Activated CD8-positive, alpha-beta memory T cell treated with anti-CD3 and anti-CD28 coated beads for 4 hours (primary cell): Measurements from ENCODE around the gene ALDH18A1.
A peak's percentile ranks its signal among the peaks of the same experiment; 100 is the strongest.
"Not testable (repeated sequence)": the region's sequence is repeated elsewhere in the genome, so short reads cannot be mapped to it uniquely, and the experiment has no call there.

ENCODE experiments used
- DNase-seq, 2 donors: peaks; one replicate each; pipeline ENCODE4 v3.0.0-alpha.2; 2020; ENCODE audit warnings: low read depth in 2 of 2

ALDH18A1 gene

DNA sequence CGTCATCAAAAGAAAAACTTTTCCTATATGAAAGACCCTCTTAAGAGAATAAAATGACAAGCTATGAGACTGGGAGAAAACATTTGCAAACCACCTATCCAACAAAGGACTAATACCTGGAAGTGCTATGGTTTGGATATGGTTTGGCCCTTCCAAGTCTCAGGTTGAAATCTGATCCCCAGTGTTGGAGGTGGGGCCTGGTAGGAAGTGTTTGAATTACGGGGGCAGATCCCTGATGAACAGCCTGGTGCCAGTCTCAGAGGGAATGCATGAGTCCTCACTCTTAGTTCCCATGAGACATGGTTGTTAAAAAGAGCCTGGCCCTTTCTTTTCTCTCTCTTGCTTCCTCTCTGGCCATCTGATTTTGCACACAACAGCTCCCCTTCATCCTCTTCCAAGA, 6.3 kb downstream of the ALDH18A1 start:
- no peak for DNase-seq

DNA sequence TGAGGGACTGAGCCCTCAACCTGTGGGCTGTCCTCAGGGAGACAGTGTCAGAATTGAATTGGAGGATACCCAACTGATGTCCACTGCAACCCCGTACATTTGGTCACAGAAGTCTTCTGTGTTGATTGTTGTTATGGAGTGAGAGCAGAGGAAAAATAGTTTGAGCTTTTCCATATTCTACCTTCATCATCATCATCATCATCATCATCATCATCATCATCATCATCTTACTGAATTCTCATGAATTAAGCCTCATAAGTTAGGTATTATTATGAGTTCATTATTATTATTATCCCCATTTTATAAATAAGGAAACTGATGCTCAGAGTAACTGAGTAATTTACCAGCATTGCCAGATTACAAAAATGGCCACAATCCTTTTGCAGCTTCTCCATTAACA, 8.4 kb downstream of the ALDH18A1 start:
- DNase-seq: no peak

DNA sequence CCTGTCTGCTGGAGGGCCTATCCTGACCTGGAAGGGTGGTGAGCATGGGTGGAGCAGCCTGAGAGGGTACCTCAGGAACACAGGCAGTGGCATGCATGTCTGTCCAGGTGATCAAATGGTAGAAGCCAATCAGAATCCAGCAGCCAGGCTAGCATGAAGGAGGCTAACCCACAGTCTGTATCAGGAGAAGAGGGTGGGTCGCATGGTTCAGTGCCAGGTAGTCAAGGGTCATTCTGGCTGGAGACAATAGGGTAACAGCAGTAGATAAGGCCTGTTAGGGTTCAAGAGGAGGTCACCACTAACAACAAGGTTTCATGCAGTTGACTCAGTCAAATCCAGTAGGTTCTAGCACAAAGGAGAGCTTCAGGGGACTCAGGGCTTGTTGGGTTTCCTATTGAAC, 10.4 kb downstream of the ALDH18A1 start:
- DNase-seq: no peak

DNA sequence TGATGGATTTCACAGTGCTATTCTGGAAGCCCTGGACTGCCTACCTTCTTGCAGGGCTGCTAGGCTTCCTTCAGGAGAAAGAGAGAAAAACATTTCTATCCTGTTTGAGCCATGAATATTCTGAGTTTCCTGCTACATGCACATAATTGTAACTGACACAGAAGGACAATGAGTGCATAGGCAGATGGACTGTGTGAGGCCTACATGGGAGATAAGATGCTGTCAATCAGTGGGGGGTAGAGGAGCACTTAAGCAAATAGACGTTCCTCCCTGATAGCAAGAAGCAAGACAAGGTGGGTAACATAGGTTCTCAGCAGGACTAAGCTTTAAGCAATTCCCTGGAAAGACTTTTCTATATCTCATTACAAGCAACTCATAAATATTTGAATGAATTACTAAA, 11.6 kb downstream of the ALDH18A1 start:
- DNase-seq: no peak

DNA sequence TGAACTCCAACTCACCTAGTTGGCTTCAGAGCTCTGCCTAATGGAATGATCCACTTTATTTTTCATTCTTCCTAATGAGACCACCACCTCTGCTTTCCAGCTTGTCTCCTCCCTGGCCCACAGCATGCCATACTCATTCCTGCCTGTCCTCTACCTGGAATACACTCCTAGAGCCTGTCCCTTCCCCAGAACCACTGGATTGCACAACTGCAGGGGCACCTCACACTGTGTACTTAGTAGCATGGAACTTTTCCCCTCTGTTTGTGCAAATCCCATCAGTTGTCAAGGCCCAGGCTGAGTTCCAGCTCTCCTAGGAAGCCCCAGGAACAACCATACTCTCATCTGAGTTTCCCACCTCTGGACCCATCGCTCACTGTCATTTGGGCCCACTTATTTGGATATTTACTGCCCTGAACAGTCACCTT, 15.6 kb downstream of the ALDH18A1 start:
- DNase-seq: no peak

DNA sequence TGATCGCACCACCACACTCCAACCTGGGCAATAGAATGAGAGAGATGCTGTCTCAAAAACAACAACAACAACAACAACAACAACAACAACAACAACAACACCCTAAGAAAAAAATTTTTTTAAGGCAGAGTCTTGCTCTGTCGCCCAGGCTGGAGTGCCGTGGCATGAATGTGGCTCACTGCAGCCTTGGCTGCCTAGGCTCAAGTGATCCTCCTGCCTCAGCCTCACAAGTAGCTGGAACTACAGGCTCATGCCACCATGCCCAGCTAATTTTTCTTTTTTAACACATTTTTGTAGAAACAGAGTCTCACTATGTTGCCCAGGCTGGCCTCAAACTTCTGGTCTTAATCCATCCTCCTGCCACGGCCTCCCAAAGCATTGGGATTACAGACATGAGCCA, 18.6 kb downstream of the ALDH18A1 start:
- DNase-seq: no peak

DNA sequence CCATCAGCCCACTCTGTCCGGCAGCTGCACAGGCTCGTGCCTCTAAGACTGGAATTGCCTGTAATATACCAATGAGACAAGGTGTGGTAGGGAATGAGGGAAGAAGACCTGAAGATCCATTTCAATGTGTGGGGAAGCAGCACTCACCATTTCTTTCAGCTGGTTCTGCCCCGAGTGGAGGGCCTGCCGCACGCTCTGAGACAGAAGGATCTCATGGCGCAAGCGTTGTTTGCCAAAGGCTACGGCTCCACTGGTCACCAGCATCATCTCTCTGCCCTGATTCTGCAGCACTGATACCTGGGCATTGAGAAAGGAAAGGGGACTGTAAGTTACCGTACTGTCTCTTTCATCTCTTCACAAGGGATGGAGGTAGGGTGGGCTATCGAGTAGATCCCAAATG, 19.4 kb downstream of the ALDH18A1 start:
- DNase-seq: no peak

DNA sequence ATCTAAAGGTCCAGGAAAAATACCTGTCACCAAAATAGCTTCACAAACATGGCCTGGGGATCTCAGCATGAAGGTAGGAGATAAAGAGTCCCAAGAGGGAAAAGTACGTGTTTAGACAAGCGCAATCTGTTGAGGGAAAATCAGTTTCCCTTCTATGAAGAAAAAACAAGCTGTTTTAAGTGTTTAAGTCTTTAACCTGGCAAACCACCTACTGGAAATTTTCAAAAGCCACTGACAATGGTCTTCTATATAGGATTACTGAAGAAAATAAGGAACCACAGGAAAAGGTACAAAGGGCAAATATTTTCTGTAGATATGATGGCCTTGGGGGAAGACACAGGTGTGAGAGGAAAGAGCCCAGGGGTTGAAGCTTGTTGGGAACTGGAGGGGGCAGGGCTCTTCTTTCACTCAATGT, 21.2 kb downstream of the ALDH18A1 start:
- DNase-seq: no peak

DNA sequence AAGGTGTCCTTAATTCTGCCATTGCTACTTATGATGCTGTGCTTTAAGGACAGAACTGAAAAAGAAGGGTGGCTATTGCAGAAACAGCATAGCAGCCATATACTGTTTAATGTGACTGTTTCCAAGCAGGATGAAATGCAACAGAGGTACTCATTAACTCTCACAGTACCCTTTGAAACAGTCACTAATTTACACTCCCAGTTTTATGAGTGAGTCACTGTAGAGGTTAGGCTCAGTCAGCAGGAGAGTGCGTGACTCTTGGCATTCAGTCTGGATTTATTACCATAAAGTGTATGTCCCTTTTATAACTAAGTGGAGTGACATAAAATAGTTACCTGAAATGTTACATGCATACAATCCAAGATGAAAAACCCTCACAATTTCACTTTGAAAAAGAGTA, 27.7 kb downstream of the ALDH18A1 start:
- no peak for DNase-seq

DNA sequence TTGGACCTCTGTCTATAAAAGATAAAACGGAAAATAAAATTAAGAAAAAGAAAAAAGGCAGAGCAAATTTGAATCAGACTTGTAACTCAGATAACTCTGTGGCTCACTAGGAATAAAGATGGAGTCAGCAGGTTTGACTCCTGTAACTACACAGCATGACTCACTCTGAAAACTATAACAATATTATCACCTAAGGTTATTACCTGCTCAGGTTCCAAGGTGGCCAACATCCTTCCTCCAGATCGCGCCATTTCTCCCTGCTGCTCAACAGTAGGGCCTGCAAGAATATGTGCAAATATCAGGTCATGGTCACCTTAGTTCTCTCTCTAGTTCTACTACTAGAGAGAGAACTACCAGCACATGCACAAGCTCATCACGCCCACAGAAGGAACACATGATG, 30.0 kb downstream of the ALDH18A1 start:
- no peak for DNase-seq

DNA sequence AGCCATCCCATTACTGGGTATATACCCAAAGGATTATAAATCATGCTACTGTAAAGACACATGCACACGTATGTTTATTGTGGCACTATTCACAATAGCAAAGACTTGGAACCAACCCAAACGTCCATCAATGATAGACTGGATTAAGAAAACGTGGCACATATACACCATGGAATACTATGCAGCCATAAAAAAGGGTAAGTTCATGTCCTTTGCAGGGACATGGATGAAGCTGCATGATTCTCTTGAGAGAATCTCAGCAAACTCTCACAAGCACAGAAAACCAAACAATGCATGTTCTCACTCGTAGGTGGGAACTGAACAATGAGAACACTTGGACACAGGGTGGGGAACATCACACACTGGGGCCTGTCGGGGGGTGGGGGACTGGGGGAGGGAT, 36.1 kb downstream of the ALDH18A1 start:
- DNase-seq: not testable (repeated sequence)

DNA sequence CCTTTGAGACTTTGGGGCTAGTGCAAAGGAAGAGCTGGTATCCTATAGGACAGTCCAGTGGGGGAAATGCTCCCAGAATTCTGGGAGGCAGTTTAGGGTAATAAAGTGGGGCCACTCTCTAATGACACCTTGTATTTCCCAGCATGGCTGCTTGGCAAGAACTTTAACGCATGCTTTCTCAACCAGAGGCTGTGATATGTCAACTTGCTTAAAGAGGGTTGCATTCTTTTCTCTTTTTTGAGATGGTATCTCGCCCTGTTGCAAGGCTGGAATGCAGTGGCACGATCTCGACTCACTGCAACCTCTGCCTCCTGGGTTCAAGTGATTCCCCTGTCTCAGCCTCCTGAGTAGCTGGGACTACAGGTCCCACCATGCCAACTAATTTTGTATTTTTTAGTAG, 38.4 kb downstream of the ALDH18A1 start:
- DNase-seq: no peak

DNA sequence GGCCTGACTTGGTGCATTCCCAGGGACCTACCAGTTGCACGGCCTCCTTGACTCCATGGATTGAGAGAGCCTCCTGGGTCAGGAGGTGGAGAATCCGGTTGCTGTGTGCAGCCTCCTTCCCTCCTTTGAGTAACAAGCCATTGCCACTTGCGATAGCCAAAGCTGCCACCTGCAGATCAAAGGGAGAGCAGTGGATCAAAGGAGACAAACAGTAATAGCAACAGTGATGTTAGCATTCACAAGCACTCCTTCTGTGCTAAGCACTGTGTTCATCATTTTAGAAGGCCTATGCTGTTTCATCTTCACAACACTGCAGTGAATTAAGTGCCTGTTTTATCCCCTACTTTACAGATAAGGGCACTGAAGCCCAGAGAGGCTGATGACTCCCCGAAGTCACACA, 40.1 kb downstream of the ALDH18A1 start:
- DNase-seq: no peak

DNA sequence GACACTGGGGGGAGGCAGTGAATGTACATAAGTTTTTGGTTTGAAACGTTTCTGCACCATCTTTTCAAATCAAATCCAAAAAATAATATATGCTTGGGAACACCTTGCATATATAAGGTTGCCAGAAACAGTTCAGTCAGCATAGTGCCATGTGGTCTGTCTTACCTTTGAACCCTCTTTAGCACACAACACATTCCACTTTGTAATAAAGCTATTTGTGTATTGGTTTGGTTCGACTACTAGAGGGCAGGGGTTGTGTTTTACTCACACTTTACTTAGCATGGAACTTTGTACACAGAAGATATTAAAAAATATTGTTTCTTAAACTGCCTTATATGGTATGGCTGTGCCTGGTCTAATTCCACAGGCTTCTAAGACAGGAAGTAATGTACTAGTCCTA, 43.2 kb downstream of the ALDH18A1 start:
- no peak for DNase-seq

DNA sequence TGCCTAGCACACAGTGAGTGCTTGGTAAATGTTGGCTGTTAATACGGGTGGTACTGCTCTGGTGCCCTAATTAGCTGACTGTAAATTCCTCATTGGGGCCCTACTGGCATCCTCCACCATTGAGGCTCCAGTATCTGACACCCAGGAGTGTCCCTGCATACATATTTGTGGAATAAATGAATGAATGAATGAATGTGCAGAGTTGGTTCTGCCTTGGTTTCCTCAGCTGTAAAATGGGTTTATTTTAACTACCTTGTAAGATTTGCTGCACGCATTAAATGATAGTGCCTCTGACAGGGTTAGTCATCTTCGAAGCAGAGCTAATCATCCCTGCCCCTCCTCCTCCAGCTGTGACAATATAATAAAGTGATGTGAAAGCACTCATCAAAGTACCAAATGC, 45.8 kb downstream of the ALDH18A1 start:
- DNase-seq: no peak

DNA sequence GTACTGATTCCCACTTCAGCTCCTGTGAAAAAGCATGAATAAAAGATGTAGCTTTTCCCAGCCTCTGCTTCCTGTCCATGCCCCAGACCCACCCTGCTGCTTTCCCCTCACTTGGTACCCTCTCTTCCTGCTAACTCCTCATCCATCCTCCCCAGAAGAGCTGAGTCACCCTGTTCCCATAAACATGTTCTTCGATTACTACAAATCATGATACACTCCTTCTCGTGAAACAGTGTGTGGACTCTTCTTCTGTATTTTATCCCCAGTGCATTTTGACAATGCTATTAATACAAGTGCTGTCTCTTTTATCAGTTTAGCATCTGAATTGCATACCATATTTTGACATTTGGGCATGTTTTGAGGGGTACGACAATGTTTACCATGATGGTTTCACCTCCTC, 49.6 kb downstream of the ALDH18A1 start:
- DNase-seq: no peak

DNA sequence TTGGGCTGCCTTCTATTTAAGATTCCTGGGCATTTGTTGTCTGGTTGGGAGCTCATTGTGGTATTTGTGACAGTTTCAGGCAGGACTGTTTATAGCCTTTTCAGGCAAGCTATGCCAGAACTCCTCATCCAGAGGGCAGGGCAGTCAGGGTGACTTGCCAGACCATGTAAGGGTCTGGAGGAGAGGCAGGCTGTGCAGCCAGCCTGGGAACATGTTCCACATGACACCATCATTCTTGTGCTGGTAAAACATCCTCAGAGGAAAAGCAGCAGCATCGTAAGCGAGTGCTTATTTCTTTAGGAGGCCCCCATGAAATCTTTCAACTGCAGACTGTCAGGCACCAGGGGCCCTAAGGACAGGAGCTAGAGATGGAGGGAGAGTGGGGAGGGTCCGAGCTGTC, 51.3 kb downstream of the ALDH18A1 start:
- DNase-seq: no peak

DNA sequence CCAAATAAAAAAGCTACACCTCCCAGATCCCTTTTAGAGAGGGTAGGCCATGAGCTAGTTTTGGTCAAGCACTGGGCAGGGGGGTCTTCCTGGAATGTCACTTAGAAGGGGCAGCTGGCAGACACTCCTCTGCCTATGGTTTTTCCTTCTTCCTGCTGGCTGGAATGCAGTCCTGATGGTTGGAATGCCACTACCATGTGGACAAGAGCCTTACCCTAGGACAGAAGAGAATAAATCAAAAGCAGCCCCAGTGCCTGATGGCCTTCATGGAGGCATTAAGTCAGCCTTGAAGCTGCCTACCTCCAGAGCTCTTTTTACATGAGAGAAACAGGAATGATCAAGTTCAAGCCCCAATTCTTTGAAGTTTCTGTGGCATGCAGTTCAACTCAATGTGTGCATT, 51.9 kb downstream of the ALDH18A1 start:
- DNase-seq: no peak

DNA sequence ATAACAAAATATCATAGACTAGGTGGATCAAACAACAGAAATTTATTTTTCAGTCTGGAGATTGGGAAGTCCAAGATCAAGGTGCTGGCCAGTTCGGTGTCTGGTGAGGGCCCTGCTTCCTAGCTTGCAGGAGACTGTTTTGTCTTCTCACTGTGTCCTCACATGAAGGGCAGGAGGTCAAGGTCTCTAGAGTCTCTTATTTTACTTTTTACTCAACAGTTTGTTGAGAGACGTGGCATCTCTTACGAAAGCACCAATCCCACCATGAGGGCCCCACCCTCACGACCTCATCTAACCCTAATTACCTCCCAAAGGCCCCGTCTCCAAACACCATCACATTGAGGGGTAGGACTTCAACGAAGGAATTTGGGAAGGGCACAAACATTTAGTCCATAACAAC, 54.1 kb downstream of the ALDH18A1 start:
- DNase-seq: no peak

DNA sequence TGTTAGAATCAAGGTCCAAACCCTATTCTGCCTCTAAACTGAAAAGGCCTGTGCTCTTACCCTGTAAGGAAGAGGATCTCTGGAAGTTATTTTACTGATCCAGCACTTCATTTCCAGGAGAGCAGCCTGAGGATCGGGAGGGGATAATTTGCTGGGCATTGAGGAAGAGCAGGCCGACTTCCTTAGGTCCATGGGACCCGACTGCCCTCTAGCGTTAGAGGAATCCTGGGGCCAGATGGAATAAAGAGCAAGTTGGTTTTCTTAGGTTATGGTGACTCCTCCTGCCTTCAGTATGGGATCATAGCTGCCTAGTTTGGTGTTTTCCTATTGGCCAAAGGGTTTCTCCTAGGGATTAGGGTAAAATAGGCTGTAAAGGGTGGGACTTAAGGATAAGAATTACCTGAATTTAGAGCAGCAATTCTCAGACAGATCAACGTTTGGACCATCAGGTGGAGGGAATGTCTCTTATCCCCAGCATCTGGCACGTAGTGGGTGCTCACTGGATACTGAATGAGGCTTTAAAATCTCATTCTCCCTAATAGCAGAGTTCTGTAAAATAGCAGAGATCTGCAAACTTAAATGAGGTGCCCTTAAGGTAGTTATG, 55.3 kb downstream of the ALDH18A1 start:
- peak in 1 of 2 donors; percentile 6 for DNase-seq

DNA sequence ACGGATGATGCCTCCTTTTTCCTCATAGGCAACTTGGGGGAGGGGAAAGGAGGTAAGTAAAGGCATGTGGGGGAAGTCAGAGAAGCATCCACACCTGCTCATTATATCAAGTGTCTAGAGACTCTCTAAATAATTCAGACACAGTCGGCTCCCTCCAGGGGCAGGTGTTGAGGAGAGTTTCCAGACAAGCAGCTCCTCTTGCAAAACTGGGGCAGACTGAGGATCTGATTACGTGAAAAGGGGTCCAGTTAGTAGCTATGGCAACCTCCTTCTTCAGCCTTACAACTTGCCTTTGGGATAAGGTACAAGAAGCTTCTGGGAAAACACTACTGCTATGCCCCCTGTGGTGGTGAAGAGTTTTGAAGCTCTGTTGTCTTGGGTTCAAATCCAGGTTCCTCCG, 56.4 kb downstream of the ALDH18A1 start:
- no peak for DNase-seq

DNA sequence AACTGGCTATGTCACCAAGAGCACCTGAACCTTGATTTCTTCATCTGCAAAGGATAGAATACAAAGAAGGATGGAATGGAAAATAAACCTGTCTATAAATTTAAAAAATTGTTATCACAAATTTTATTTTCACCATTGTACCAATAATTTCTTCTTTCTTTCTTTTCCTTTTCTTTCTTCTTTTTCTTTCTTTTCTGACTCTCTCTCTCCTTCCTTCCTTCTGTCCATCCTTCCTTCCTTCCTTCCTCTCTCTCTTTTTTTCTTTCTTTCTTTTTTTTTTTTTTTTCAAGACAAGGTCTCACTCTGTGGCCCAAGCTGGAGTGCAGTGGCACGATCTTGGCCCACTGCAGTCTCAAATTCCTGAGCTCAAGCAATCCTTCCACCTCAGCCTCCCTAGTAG, 58.7 kb downstream of the ALDH18A1 start:
- no peak for DNase-seq

DNA sequence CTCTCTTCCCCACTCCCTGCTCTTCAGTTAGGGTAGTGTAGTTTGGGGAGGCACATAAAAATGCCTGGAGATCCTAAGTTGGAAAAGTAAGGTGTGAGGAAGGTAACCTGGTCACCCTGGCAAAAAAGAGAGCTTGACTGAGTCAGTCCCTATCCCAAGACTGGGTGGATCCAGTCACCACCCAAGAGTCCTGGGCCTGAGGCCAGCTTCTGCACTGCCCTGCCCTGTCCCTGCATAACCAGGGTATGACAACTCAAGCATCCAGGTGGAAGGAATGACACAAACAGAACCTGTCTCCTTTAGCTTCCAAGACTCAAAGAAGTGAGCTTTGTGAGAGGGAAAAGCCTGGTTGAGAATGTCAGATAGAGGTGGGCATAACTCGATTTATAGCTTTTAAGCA, 68.5 kb downstream of the ALDH18A1 start:
- DNase-seq: no peak

DNA sequence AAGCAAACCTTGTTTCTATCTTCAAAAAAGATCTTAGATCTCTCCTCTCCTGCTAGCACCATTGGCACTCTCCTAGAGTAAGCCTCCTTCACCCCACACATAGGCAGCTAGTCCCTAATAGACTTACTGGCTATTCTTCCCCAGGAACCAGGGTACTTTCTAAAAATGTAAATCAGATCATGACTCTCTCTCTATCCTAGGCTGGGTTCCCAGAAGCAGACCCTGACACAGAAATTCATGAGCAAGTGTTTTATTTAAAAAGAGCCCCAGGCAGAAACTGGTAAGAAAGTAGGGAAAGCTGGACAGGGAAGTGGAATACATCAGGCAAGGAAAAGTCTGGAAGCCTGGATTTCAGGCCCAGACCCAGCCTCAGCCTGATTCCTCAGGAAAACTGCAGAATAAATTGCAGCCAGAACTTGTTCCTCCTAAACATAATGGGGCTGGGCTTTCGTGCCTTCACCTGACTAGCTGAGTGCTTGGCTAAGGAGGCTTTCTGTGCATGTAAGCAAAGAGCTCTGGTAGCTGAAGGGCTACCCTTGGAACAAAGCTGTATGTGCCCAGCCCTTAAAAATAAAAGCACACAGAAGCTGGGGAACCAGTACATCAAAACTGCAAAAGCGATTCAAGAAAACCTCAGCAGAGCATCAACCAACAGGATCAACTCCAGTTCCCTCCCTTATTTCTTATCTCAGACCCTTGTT, 76.5 kb downstream of the ALDH18A1 start:
- DNase-seq: no peak
